ENCODE results near the gene ZDHHC17. TPM values are rescaled to one million over a fixed set of nuclear protein-coding genes. Genes with fewer than 3 reads are reported as not detected.
A peak's percentile ranks its signal among the peaks of the same experiment; 100 is the strongest.

ZDHHC17 gene
- polyA plus RNA-seq, 1 donor (not counting 4 experiments of a cell fraction or from before 2014, with no cell fraction given): 28.2 TPM

GRCh38 chr12:76899522-76899921 is 135.6 kb downstream of the ZDHHC17 start:
- Histone ChIP-seq H3K27ac (ENCODE audit: control insufficient read depth, insufficient read depth, low read length) (no peak overlapping the region), H3K9ac (ENCODE audit: control insufficient read depth, extremely low read depth, insufficient read depth, low read length) (no peak overlapping the region), H3K9me1 (ENCODE audit: control insufficient read depth, extremely low read depth, insufficient read depth, low read length) (no peaks in the 10 kb centered on the region), H4K20me1 (ENCODE audit: control insufficient read depth, extremely low read depth, insufficient read depth, low read length) (no peaks in the 10 kb centered on the region), H3K4me2 (ENCODE audit: control insufficient read depth, extremely low read depth, insufficient read depth, low read depth, low read length) (no peak overlapping the region), H3K9me3 (ENCODE audit: control insufficient read depth, low read depth, low read length) (no peaks in the 10 kb centered on the region), H3K4me3 (ENCODE audit: control insufficient read depth in 2 of 3, extremely low read depth in 1 of 3, insufficient read depth in 2 of 3, low read depth in 1 of 3, low read length in 3 of 3) (no peak overlapping the region), H2AFZ (ENCODE audit: control insufficient read depth, low read length) (no peak overlapping the region), H3K4me1 (ENCODE audit: control insufficient read depth, extremely low read depth, insufficient read depth, low read length) (no peaks in the 10 kb centered on the region), H3K36me3 (ENCODE audit: control insufficient read depth in 2 of 2, extremely low read depth in 1 of 2, insufficient read depth in 2 of 2, low read length in 2 of 2) (no peaks in the 10 kb centered on the region), H3K27me3 (ENCODE audit: control insufficient read depth, extremely low read depth, insufficient read depth, low read length) (no peaks in the 10 kb centered on the region), H3K79me2 (ENCODE audit: control insufficient read depth, insufficient read depth, low read length) (no peaks in the 10 kb centered on the region)
- FAIRE-seq (peak; percentile 20), DNase-seq (ENCODE audit: low read depth, low spot score) (no peak)
- no peak for TF ChIP-seq EZH2 (IDR thresholded peaks at IDR 0.05; ENCODE audit: low read length)
- TF ChIP-seq CTCF (optimal IDR thresholded peaks at IDR 0.05 in 1 of 3, IDR thresholded peaks at IDR 0.05 in 1 of 3, conservative IDR thresholded peaks at IDR 0.05 in 1 of 3; ENCODE audit: extremely low read depth in 1 of 3, insufficient read depth in 2 of 3, low read length in 3 of 3): no peak
- dilution Hi-C loops (cut with MboI; ENCODE audit: extremely low pct_ligation_motif_present, low sequenced_read_pairs): no loop called here

GRCh38 chr12:76901628-76902380 is 137.9 kb downstream of the ZDHHC17 start:
- Histone ChIP-seq H4K20me1 (ENCODE audit: control insufficient read depth, extremely low read depth, insufficient read depth, low read length) (no peaks in the 10 kb centered on the region), H2AFZ (ENCODE audit: control insufficient read depth, low read length) (no peak overlapping the region), H3K27ac (ENCODE audit: control insufficient read depth, insufficient read depth, low read length) (no peak overlapping the region), H3K36me3 (ENCODE audit: control insufficient read depth in 2 of 2, extremely low read depth in 1 of 2, insufficient read depth in 2 of 2, low read length in 2 of 2) (no peaks in the 10 kb centered on the region), H3K9ac (ENCODE audit: control insufficient read depth, extremely low read depth, insufficient read depth, low read length) (no peak overlapping the region), H3K9me1 (ENCODE audit: control insufficient read depth, extremely low read depth, insufficient read depth, low read length) (no peaks in the 10 kb centered on the region), H3K9me3 (ENCODE audit: control insufficient read depth, low read depth, low read length) (no peaks in the 10 kb centered on the region), H3K4me3 (ENCODE audit: control insufficient read depth in 2 of 3, extremely low read depth in 1 of 3, insufficient read depth in 2 of 3, low read depth in 1 of 3, low read length in 3 of 3) (no peak overlapping the region), H3K27me3 (ENCODE audit: control insufficient read depth, extremely low read depth, insufficient read depth, low read length) (no peaks in the 10 kb centered on the region), H3K4me1 (ENCODE audit: control insufficient read depth, extremely low read depth, insufficient read depth, low read length) (no peaks in the 10 kb centered on the region), H3K4me2 (ENCODE audit: control insufficient read depth, extremely low read depth, insufficient read depth, low read depth, low read length) (no peak overlapping the region), H3K79me2 (ENCODE audit: control insufficient read depth, insufficient read depth, low read length) (no peaks in the 10 kb centered on the region)
- no peak for TF ChIP-seq EZH2 (IDR thresholded peaks at IDR 0.05; ENCODE audit: low read length)
- no peak for TF ChIP-seq CTCF (optimal IDR thresholded peaks at IDR 0.05 in 1 of 3, IDR thresholded peaks at IDR 0.05 in 1 of 3, conservative IDR thresholded peaks at IDR 0.05 in 1 of 3; ENCODE audit: extremely low read depth in 1 of 3, insufficient read depth in 2 of 3, low read length in 3 of 3)
- FAIRE-seq: no peak
- no peak for DNase-seq (ENCODE audit: low read depth, low spot score)
- dilution Hi-C loops (cut with MboI; ENCODE audit: extremely low pct_ligation_motif_present, low sequenced_read_pairs): no loop called here

Other genes with a start within 250 kb of the ZDHHC17 start
- gene OSBPL8, start 204.3 kb upstream of the ZDHHC17 start, polyA plus RNA-seq: 24.7 to 33.7 TPM (median 25.1 TPM) in 3 replicates
- gene CSRP2, start 114.9 kb downstream of the ZDHHC17 start, polyA plus RNA-seq: 50.2 to 76.5 TPM (median 74.9 TPM) in 3 replicates